Neural progenitor cell (in vitro differentiated cells): ENCODE data around the gene GFER.

Source experiments
- CTCF ChIP-seq: fragments of 200-600 bp; sonication (generic); IDR thresholded peaks from 2 replicates; pipeline ENCODE4 v1.5.1; 2017; ENCODE audit warnings: antibody characterized with exemption, mild to moderate bottlenecking
- EZH2 ChIP-seq: fragments of 200-600 bp; sonication (generic); IDR thresholded peaks from 2 replicates; pipeline ENCODE4 v1.6.1; 2017; ENCODE audit warnings: antibody characterized with exemption, mild to moderate bottlenecking, moderate library complexity
- EZH2phosphoT487 ChIP-seq: fragments of 200-600 bp; sonication (generic); IDR thresholded peaks from 2 replicates; pipeline ENCODE4 v1.6.1; 2017; ENCODE audit warnings: antibody characterized with exemption

- TF ChIP-seq CTCF: no peak
- TF ChIP-seq EZH2: peak; percentile 44
- TF ChIP-seq EZH2phosphoT487: peak; percentile 66
Measured at GRCh38 chr16:1991588-1991947, 7.6 kb downstream of the GFER start.
